SK-N-SH (cell line): ENCODE results near the gene OR12D3. TPM values are rescaled to one million over a fixed set of nuclear protein-coding genes. Genes with fewer than 3 reads are reported as not detected.

Experiments
- CTCF ChIA-PET: fragments of 300-600, 350-600 bp; formaldehyde crosslinking; extraction: SDS; loops from one replicate; lab custom pipeline; 2021; lab: Yijun Ruan, JAX
- POLR2A ChIA-PET: fragments of 350-600 bp; sonication (Branson Sonifier 250); formaldehyde crosslinking; extraction: SDS; loops from one replicate; lab custom pipeline; 2020; ENCODE audit warnings: antibody characterized with exemption, inconsistent platforms; lab: Yijun Ruan, JAX
- DNase-seq: peaks from one replicate; pipeline ENCODE4 v3.0.0; 2012
- H2AFZ ChIP-seq: fragments of 200-600 bp; sonication (generic); 2 replicates; pipeline ENCODE4 v1.8.1; 2016; ENCODE audit warnings: antibody characterized with exemption, mild to moderate bottlenecking, low read depth
- H3F3A ChIP-seq: fragments of 200-600 bp; sonication (generic); replicated peaks from 2 replicates; pipeline ENCODE3; 2016; ENCODE audit warnings: antibody characterized with exemption, mild to moderate bottlenecking; ENCODE audit not compliant: insufficient read depth
- H3K27ac ChIP-seq, 2 experiments: fragments of 200-500 bp in 1 of 2; fragments of 200-600 bp in 1 of 2; sonication (Bioruptor generic) in 1 of 2; sonication (generic), shearing (Covaris generic) in 1 of 2; 2 replicates each; pipeline versions ENCODE4 v1.5.1 to v1.6.1; 2014 to 2016; ENCODE audit warnings: low read depth in 2 of 2, inconsistent platforms in 1 of 2, low read length in 1 of 2, mild to moderate bottlenecking in 1 of 2, mixed read lengths in 1 of 2
- H3K27me3 ChIP-seq: fragments of 200-600 bp; sonication (generic), shearing (Covaris generic); 2 replicates; pipeline ENCODE4 v1.6.1; 2016; ENCODE audit warnings: mixed run types; ENCODE audit not compliant: insufficient read depth
- H3K36me3 ChIP-seq, 2 experiments: fragments of 200-500 bp in 1 of 2; fragments of 200-600 bp in 1 of 2; sonication (Bioruptor generic) in 1 of 2; sonication (generic) in 1 of 2; replicated peaks in 1 of 2; 2 replicates each; pipeline versions ENCODE3 to v1.5.1; 2014 to 2016; ENCODE audit warnings: low read length in 1 of 2, mild to moderate bottlenecking in 1 of 2; ENCODE audit not compliant: insufficient read depth in 2 of 2, control insufficient read depth in 1 of 2
- H3K4me1 ChIP-seq, 2 experiments: fragments of 200-500 bp in 1 of 2; fragments of 200-600 bp in 1 of 2; sonication (Bioruptor generic) in 1 of 2; sonication (generic), shearing (Covaris generic) in 1 of 2; 2 replicates each; pipeline versions ENCODE4 v1.5.1 to v1.6.1; 2014 to 2016; ENCODE audit warnings: low read depth in 1 of 2, low read length in 1 of 2, mixed run types in 1 of 2; ENCODE audit not compliant: insufficient read depth in 2 of 2, control insufficient read depth in 1 of 2
- H3K4me2 ChIP-seq: fragments of 200-600 bp; sonication (generic), shearing (Covaris generic); 2 replicates; pipeline ENCODE4 v1.6.1; 2017; ENCODE audit warnings: mixed run types
- H3K4me3 ChIP-seq, 2 experiments: fragments of 200-500 bp in 1 of 2; fragments of 200-600 bp in 1 of 2; sonication (Bioruptor generic) in 1 of 2; sonication (generic), shearing (Covaris generic) in 1 of 2; 2 replicates each; pipeline versions ENCODE4 v1.5.1 to v1.8.1; 2014 to 2016; ENCODE audit warnings: low read depth in 2 of 2, inconsistent platforms in 1 of 2, low read length in 1 of 2, mild to moderate bottlenecking in 1 of 2, mixed read lengths in 1 of 2, moderate library complexity in 1 of 2
- H3K79me2 ChIP-seq: fragments of 200-600 bp; sonication (generic); 2 replicates; pipeline ENCODE4 v1.8.1; 2017; ENCODE audit warnings: mild to moderate bottlenecking; ENCODE audit not compliant: insufficient read depth
- H3K9ac ChIP-seq: fragments of 200-600 bp; sonication (generic); 2 replicates; pipeline ENCODE4 v1.6.1; 2017; ENCODE audit warnings: mixed run types
- H3K9me2 ChIP-seq: fragments of 200-600 bp; sonication (generic); 2 replicates; pipeline ENCODE4 v1.6.1; 2017; ENCODE audit warnings: mixed run types
- H3K9me3 ChIP-seq: fragments of 200-600 bp; sonication (generic); 2 replicates; pipeline ENCODE4 v1.6.1; 2017; ENCODE audit warnings: mixed run types, mild to moderate bottlenecking, moderate library complexity
- H4K20me1 ChIP-seq: fragments of 200-600 bp; sonication (generic); 2 replicates; pipeline ENCODE4 v1.6.1; 2017; ENCODE audit warnings: mild to moderate bottlenecking, mixed run types; ENCODE audit not compliant: insufficient read depth
- CHD2 ChIP-seq: fragments of 150-350 bp; IDR thresholded peaks from 2 replicates; pipeline ENCODE4 v1.6.1; 2018; ENCODE audit warnings: low read length; ENCODE audit not compliant: partially characterized antibody
- ELF1 ChIP-seq: IDR thresholded peaks from 2 replicates; pipeline ENCODE4 v1.4.0; 2012
- EP300 ChIP-seq, 2 experiments: IDR thresholded peaks; 2 replicates each; pipeline versions ENCODE4 v1.4.0 to v1.6.1; 2012; ENCODE audit warnings: borderline replicate concordance in 1 of 2, low read depth in 1 of 2, low read length in 1 of 2
- EZH2phosphoT487 ChIP-seq: fragments of 200-600 bp; sonication (generic); IDR thresholded peaks from 2 replicates; pipeline ENCODE4 v1.6.1; 2017; ENCODE audit warnings: low read depth, mixed run types, mild to moderate bottlenecking, antibody characterized with exemption, moderate library complexity, borderline replicate concordance
- FOSL2 ChIP-seq: IDR thresholded peaks from 2 replicates; pipeline ENCODE4 v1.4.0; 2012; ENCODE audit warnings: low read depth, mild to moderate bottlenecking, moderate library complexity, borderline replicate concordance
- FOXJ3 ChIP-seq: sonication (generic); formaldehyde crosslinking; IDR thresholded peaks from 2 replicates; pipeline ENCODE4 v1.5.1; 2020; ENCODE audit warnings: mild to moderate bottlenecking, missing genetic modification reagents
- GABPA ChIP-seq: IDR thresholded peaks from 2 replicates; pipeline ENCODE4 v1.4.0; 2012; ENCODE audit warnings: low read depth, mild to moderate bottlenecking
- GATA2 ChIP-seq: sonication (generic); formaldehyde crosslinking; IDR thresholded peaks from 2 replicates; pipeline ENCODE4 v1.5.0; 2020; ENCODE audit warnings: mild to moderate bottlenecking, missing genetic modification reagents
- JUND ChIP-seq: IDR thresholded peaks from 2 replicates; pipeline ENCODE4 v1.4.0; 2012
- MEF2A ChIP-seq: IDR thresholded peaks from 2 replicates; pipeline ENCODE4 v1.4.0; 2012; ENCODE audit warnings: low read depth, borderline replicate concordance
- NFIC ChIP-seq: IDR thresholded peaks from 2 replicates; pipeline ENCODE4 v1.4.0; 2012; ENCODE audit warnings: borderline replicate concordance
- POLR2AphosphoS5 ChIP-seq: IDR thresholded peaks from 2 replicates; pipeline ENCODE4 v1.6.1; 2012; ENCODE audit warnings: low read depth, low read length
- RAD21 ChIP-seq: IDR thresholded peaks from 2 replicates; pipeline ENCODE4 v1.6.1; 2012; ENCODE audit warnings: mild to moderate bottlenecking, low read length
- SMC3 ChIP-seq: IDR thresholded peaks from 2 replicates; pipeline ENCODE4 v1.6.1; 2012; ENCODE audit warnings: low read depth, low read length, improper control_type of control experiment
- TAF1 ChIP-seq: IDR thresholded peaks from 2 replicates; pipeline ENCODE4 v1.6.1; 2012; ENCODE audit warnings: low read depth, mild to moderate bottlenecking, low read length, moderate library complexity, borderline replicate concordance
- TEAD4 ChIP-seq: IDR thresholded peaks from 2 replicates; pipeline ENCODE4 v1.4.0; 2012; ENCODE audit warnings: mild to moderate bottlenecking, borderline replicate concordance; ENCODE audit not compliant: insufficient read depth
- YY1 ChIP-seq: IDR thresholded peaks from 2 replicates; pipeline ENCODE4 v1.4.0; 2012; ENCODE audit warnings: low read depth, mild to moderate bottlenecking
- ZBTB33 ChIP-seq: IDR thresholded peaks from 2 replicates; pipeline ENCODE4 v1.4.0; 2012; ENCODE audit warnings: low read depth, borderline replicate concordance
- WGBS: methylation state at CpG from one replicate; pipeline ENCODE4 v1.1.6; 2017; ENCODE audit warnings: low lambda C conversion rate; 5-methylcytosine and 5-hydroxymethylcytosine counted together
- polyA plus RNA-seq, 3 experiments: library from polyadenylated mRNA; depleted of rRNA; stranded (reverse); fragments of >200 nt; gene quantifications; 2 replicates each; pipeline ENCODE4 v1.2.3, GENCODE V29; 2012
- TF ChIP-seq, protein P1 (sequence below): fragments of 150-350 bp; IDR thresholded peaks from 2 replicates; pipeline ENCODE4 v1.6.1; 2016; ENCODE audit warnings: mild to moderate bottlenecking, low read depth, low read length

The OR12D3 gene
- polyA plus RNA-seq, 1 of the 3 experiments (the other 2 are of a cell fraction): not detected

DNA sequence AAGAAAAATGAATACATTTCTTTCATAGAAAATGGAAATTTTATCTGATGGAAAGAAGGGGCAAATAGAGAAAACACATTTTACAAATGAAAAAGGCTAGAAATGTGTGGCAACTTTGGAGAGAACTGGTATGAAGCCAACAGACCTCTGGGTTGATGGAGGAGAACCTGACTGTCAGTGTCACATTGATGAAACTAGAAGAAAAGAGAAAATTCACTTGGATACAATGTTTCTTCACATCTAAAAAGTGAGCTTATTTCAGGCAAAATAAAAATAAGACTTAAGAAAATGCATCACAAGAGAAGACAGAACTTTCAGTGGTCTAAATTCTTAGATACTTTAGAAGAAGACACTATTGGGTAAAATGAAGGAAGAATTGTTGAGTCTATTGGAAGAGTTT, 20.2 kb upstream of the OR12D3 start, which contains the start of gene OR12D2:
OR12D2 (plus strand) TSS at position 301 of the 400 bp plus-strand sequence. CDS start 1,069 bp downstream, outside the sequence.
- POLR2A ChIA-PET: no interaction called here
- TF ChIP-seq TAF1 (no peak), YY1 (no peak), FOXJ3 (CRISPR knock-in tag) (no peak), GATA2 (CRISPR knock-in tag) (no peak), CHD2 (no peak), EP300 (IDR thresholded peaks at IDR 0.05; ENCODE audit: borderline replicate concordance in 1 of 2, low read depth in 1 of 2, low read length in 1 of 2) (no peak), TEAD4 (no peak)
- Histone ChIP-seq H3F3A (no peaks in the 10 kb centered on the region), H3K4me2 (no peak within 1 kb of the TSS), H4K20me1 (no peaks in the 10 kb centered on the region), H3K9me3 (no peaks in the 10 kb centered on the region), H3K36me3 (no peaks in the 10 kb centered on the region), H3K4me3 (no peak within 1 kb of the TSS), H2AFZ (no peak within 1 kb of the TSS), H3K9ac (no peak within 1 kb of the TSS), H3K27ac (no peak within 1 kb of the TSS), H3K27me3 (no peaks in the 10 kb centered on the region; the same call in 1 of the 2 replicates), H3K9me2 (no peaks in the 10 kb centered on the region), H3K4me1 (no peaks in the 10 kb centered on the region), H3K79me2 (no peaks in the 10 kb centered on the region)
- no peak for DNase-seq
- CTCF ChIA-PET: interaction anchor here (1.1 kb wide), 1 partner anchor 10 kb away, joined by 3 read pairs; no protein-coding TSS in a partner anchor

DNA sequence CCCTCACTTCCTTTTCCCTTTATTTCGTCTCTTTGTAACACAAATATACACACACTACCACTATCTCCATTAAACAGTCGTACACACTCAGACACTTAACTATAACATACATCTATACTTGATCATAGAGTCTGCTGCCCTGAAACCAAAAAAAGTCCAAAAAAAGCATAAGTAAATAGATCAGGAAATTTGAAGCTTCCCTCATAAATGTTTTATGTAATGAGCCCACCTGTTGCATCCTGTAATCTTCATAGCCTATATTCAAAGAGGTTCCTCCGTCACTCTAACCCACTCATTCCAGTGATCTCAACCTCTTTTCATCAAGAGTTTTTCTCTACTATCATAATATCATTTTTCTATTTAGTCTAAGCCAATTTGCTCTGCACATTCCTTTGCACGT, 13.4 kb upstream of the OR12D3 start:
- ChIA-PET CTCF (no interaction called here), POLR2A (no interaction called here)
- DNase-seq: no peak
- WGBS: under 1% methylated on average over 4 of the region's 4 CpGs
- Histone ChIP-seq H2AFZ (no peak overlapping the region), H4K20me1 (no peaks in the 10 kb centered on the region), H3K36me3 (no peaks in the 10 kb centered on the region), H3K27ac (no peak overlapping the region), H3F3A (no peaks in the 10 kb centered on the region), H3K4me1 (no peaks in the 10 kb centered on the region), H3K9me2 (no peaks in the 10 kb centered on the region), H3K27me3 (no peaks in the 10 kb centered on the region; the same call in 1 of the 2 replicates), H3K79me2 (no peaks in the 10 kb centered on the region), H3K9ac (no peak overlapping the region), H3K4me2 (no peak overlapping the region), H3K9me3 (no peaks in the 10 kb centered on the region), H3K4me3 (no peak overlapping the region)
- TF ChIP-seq, protein P1, sequence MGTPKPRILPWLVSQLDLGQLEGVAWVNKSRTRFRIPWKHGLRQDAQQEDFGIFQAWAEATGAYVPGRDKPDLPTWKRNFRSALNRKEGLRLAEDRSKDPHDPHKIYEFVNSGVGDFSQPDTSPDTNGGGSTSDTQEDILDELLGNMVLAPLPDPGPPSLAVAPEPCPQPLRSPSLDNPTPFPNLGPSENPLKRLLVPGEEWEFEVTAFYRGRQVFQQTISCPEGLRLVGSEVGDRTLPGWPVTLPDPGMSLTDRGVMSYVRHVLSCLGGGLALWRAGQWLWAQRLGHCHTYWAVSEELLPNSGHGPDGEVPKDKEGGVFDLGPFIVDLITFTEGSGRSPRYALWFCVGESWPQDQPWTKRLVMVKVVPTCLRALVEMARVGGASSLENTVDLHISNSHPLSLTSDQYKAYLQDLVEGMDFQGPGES: no peak
- TF ChIP-seq CHD2 (no peak), EZH2phosphoT487 (no peak), POLR2AphosphoS5 (no peak), NFIC (no peak), SMC3 (no peak), RAD21 (no peak), ELF1 (no peak), EP300 (IDR thresholded peaks at IDR 0.05; ENCODE audit: borderline replicate concordance in 1 of 2, low read depth in 1 of 2, low read length in 1 of 2) (no peak), ZBTB33 (no peak), MEF2A (no peak), GABPA (no peak), FOSL2 (no peak), JUND (no peak)
